ENCODE results near the gene ITIH3.

The ITIH3 gene

DNA sequence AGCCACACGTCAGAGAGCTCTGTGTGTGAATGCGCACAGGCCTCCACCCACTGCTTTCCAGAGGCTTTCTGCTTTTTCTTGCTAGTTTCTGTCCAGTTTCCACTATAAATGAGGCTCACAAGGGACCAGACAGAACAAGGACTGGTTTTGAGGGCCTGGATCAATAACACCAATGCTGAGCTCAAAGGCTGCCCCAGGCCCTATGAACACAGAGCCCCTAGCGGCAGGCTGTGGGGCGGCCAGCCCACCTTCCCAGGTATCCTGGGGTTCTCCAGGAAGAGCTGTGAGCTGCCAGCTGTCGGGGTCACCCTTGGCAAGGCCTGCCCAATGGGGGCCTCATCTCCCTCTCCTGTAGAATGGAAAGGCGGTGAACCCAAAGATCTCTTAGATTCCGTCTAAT lies 2.2 kb upstream of the ITIH3 start:
- DNase-seq (ENCODE audit: low spot score), result no peak
- TF ChIP-seq, protein P1, sequence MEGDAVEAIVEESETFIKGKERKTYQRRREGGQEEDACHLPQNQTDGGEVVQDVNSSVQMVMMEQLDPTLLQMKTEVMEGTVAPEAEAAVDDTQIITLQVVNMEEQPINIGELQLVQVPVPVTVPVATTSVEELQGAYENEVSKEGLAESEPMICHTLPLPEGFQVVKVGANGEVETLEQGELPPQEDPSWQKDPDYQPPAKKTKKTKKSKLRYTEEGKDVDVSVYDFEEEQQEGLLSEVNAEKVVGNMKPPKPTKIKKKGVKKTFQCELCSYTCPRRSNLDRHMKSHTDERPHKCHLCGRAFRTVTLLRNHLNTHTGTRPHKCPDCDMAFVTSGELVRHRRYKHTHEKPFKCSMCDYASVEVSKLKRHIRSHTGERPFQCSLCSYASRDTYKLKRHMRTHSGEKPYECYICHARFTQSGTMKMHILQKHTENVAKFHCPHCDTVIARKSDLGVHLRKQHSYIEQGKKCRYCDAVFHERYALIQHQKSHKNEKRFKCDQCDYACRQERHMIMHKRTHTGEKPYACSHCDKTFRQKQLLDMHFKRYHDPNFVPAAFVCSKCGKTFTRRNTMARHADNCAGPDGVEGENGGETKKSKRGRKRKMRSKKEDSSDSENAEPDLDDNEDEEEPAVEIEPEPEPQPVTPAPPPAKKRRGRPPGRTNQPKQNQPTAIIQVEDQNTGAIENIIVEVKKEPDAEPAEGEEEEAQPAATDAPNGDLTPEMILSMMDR (IDR thresholded peaks at IDR 0.05; ENCODE audit: extremely low read depth, missing control alignments), result no peak

DNA sequence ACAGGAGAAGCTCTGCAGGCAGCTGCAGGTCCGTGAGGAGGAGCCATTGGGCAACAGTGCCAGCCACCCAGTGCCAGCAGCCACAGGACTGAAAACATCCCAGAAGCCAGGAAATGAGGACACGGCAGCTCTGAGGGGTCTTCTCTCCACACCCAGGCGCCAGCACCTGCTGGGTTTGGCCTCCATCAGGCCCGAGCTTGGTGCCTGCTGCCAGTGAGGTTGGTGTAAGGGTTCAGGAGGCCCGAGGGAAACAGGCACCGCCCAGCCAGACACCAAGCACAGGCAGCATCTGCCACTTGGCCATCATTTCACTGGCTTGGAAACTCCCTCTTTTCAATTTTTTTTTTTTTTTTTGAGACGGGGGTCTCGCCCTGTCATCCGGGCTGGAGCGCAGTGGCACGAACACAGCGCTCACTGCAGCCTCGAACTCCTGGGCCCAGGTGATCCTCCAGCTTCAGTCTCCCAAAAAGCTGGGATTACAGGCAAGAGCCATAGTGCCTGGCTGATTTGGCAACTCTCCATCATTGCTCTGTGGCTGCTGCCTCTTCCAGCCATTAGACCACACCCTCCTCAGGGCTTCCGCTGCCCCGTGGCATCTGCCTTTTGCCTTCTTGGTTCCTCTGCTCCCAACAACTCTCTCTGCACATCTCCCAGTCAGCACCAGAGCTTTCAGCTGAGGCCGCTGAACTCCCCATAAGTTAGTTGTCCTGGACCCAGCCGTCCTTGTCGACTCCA lies 1.5 kb upstream of the ITIH3 start:
- no peak for DNase-seq (ENCODE audit: low spot score)
- TF ChIP-seq, protein P1 (IDR thresholded peaks at IDR 0.05; ENCODE audit: extremely low read depth, missing control alignments), result no peak

DNA sequence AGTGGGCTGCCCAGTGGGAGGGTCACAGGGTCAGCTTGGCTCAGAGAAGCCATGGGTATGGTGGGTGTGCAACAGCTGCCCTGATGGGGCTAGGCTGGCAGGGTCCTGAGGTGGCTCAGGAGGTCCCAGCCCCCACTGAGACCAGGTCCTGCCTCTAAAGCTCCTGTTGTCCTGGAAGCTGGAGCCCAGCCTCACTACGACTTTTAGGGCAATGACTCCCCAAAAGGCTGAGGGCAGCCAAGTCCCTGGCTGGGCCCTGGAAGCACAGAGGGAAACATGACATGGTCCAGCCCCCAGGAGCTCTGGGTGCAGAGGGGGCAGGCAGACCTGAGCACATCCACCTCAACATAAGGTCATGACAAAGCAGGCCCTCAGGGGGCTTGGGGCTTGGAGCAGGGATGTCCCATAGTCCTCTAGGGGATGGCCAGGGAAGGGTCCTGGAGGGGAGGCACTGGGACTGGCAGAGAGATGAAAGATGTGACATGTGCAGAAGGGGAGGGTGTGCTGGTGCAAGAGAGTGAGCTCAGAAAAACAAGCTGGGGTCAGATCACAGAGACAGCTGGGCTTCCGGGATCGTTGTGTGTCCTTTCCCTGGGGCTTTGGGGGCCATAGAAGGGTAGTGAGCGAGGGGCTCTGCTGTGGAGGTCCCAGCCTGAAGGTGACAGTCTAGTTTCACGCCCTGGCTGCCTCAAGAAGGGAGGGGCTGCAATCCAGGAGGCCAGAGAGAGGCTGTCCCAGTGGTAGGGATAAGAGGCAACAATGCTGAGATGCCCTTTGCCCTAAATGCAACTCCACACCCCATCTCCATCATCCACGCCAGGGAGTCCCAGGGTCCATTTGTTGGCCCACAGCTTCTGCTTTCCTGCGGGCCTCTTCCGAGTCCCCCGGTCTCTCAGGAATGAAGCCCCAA lies 639 bp upstream of the ITIH3 start:
- DNase-seq (ENCODE audit: low spot score), result no peak
- TF ChIP-seq, protein P1 (IDR thresholded peaks at IDR 0.05; ENCODE audit: extremely low read depth, missing control alignments), result no peak

DNA sequence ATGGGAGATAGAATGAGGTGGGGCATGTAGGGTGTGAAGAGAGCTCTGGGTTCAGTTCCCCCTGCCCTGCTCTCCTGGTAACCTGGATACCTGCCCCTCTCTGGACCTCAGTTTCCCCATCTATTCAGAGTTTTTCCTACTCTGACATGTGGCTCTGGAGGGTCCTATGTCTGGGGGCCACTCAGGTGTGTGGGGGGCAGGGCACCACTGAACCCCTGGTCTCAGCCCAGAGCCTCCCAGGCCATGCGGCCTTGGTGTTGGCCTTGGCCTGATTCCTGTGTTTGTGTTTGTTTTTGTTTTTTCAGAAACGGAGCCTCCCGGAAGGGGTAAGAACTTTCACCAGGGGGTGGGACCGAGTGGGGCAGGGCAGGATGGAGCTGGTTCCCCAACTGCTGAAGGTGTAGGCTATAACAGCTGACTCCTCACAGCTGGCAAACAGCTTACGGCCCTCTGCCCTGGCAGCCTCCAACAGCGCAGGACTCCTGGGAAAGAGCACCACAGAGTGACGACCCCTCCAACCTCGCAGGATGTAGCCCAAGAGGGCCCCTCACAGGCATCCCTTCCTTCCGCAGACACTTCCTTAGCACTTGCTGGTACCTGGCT lies 803 bp downstream of the ITIH3 start:
- TF ChIP-seq, protein P1 (IDR thresholded peaks at IDR 0.05; ENCODE audit: extremely low read depth, missing control alignments), result no peak
- no peak for DNase-seq (ENCODE audit: low spot score)

DNA sequence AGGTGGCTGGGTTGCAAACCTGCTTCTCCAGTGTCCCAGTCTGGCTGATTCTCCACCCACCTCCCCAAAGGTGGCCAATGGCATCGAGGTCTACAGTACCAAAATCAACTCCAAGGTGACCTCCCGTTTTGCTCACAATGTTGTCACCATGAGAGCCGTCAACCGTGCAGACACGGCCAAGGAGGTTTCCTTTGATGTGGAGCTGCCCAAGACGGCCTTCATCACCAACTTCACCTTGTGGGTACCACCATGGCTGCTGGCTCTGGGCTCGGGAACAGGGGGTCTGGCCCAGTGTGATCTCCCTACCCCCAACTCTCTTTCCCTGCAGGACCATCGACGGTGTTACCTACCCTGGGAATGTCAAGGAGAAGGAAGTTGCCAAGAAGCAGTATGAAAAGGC lies 1.8 kb downstream of the ITIH3 start:
- TF ChIP-seq, protein P1 (IDR thresholded peaks at IDR 0.05; ENCODE audit: extremely low read depth, missing control alignments), result no peak
- DNase-seq (ENCODE audit: low spot score), result no peak

DNA sequence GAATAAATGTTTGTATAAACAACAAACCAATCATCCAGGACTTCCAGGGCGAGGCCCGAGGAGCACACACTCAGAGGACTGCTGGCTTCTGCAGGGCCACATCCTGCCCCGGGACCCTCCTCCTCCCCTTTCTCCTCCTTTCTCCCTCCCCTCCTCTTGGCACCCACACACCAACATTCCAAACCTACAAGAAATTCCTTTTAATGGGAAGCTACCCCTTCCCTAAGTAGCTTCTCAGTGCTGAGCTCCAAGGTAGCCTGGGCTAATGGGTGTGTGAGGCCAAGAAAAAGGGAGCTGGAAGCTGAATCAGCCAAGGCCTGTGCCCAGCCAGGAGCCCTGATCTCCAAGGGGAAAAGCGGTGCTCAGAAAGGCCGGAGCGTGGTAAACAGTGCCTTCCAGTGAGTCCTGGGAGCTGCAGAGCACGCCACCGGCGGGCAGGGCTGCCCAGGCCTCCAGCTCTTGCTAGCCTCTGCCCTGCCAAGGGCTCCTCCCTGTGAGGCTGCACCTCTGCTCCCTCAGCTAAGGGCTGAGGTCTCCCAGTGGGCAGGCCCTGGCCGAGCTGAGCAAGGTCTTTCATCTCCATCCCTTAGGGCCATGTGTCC lies 3.9 kb downstream of the ITIH3 start:
- TF ChIP-seq, protein P1 (IDR thresholded peaks at IDR 0.05; ENCODE audit: extremely low read depth, missing control alignments), result no peak
- no peak for DNase-seq (ENCODE audit: low spot score)

All from GM20000 (cell line).